Loucy (cell line): ENCODE results near the gene AP3B2.

Experiments used
- H2AFZ ChIP-seq: fragments of 200-600 bp; sonication (generic); 2 replicates; pipeline ENCODE4 v1.6.0; 2016; ENCODE audit warnings: antibody characterized with exemption, mild to moderate bottlenecking, low read length, moderate library complexity
- H3F3A ChIP-seq: fragments of 200-600 bp; 2 replicates; pipeline ENCODE4 v1.6.0; 2016; ENCODE audit warnings: antibody characterized with exemption, low read depth, mild to moderate bottlenecking
- H3K27me3 ChIP-seq: fragments of 200-600 bp; sonication (generic); 2 replicates; pipeline ENCODE4 v1.6.1; 2014; ENCODE audit warnings: low read length, mild to moderate bottlenecking; ENCODE audit not compliant: insufficient read depth, poor library complexity, severe bottlenecking
- H3K36me3 ChIP-seq: fragments of 200-600 bp; sonication (generic); 2 replicates; pipeline ENCODE4 v1.6.1; 2016; ENCODE audit warnings: low read length; ENCODE audit not compliant: insufficient read depth
- H3K4me1 ChIP-seq: fragments of 200-600 bp; sonication (generic); 2 replicates; pipeline ENCODE4 v1.5.1; 2014; ENCODE audit warnings: low read length, mild to moderate bottlenecking; ENCODE audit not compliant: insufficient read depth, poor library complexity, severe bottlenecking
- H3K4me2 ChIP-seq: fragments of 200-600 bp; sonication (generic); 2 replicates; pipeline ENCODE4 v1.6.0; 2014; ENCODE audit warnings: antibody characterized with exemption, low read length, low read depth, mild to moderate bottlenecking; ENCODE audit not compliant: poor library complexity, severe bottlenecking
- H3K4me3 ChIP-seq: fragments of 200-600 bp; sonication (generic); 2 replicates; pipeline ENCODE4 v1.5.1; 2014; ENCODE audit warnings: low read length, mild to moderate bottlenecking, mixed read lengths; ENCODE audit not compliant: poor library complexity, severe bottlenecking
- H3K79me2 ChIP-seq: fragments of 200-600 bp; sonication (generic); 2 replicates; pipeline ENCODE4 v1.6.1; 2014; ENCODE audit warnings: low read length; ENCODE audit not compliant: insufficient read depth
- H3K9ac ChIP-seq: fragments of 200-600 bp; sonication (generic); 2 replicates; pipeline ENCODE4 v1.6.0; 2014; ENCODE audit warnings: mild to moderate bottlenecking, low read depth, low read length, moderate library complexity; ENCODE audit not compliant: poor library complexity, severe bottlenecking
- H3K9me2 ChIP-seq: fragments of 200-600 bp; sonication (generic); replicated peaks from 2 replicates; pipeline ENCODE4 v1.6.1; 2016; ENCODE audit warnings: low read depth, low read length, mixed read lengths
- H3K9me3 ChIP-seq: fragments of 200-600 bp; sonication (generic); 2 replicates; pipeline ENCODE4 v1.6.1; 2014; ENCODE audit warnings: mild to moderate bottlenecking, antibody characterized with exemption, low read length, low read depth; ENCODE audit not compliant: insufficient read depth
- H4K20me1 ChIP-seq: fragments of 200-600 bp; sonication (generic); 2 replicates; pipeline ENCODE4 v1.6.0; 2014; ENCODE audit warnings: antibody characterized with exemption, low read length, mild to moderate bottlenecking; ENCODE audit not compliant: insufficient read depth, poor library complexity, severe bottlenecking
- CTCF ChIP-seq: fragments of 200-600 bp; sonication (generic); conservative IDR thresholded peaks from 2 replicates; pipeline ENCODE4 v1.5.1; 2014; ENCODE audit warnings: mild to moderate bottlenecking, antibody characterized with exemption, low read length
- EZH2phosphoT487 ChIP-seq: fragments of 200-600 bp; IDR thresholded peaks from 2 replicates; pipeline ENCODE4 v1.6.1; 2018; ENCODE audit warnings: antibody characterized with exemption, mild to moderate bottlenecking, moderate library complexity, borderline replicate concordance

The AP3B2 gene

GRCh38 chr15:82650046-82650670, 59.5 kb downstream of the AP3B2 start:
- Histone ChIP-seq H3F3A (no peaks in the 10 kb centered on the region), H3K79me2 (no peaks in the 10 kb centered on the region), H3K9me3 (no peaks in the 10 kb centered on the region), H3K27me3 (no peaks in the 10 kb centered on the region), H4K20me1 (no peaks in the 10 kb centered on the region), H2AFZ (no peak overlapping the region), H3K36me3 (no peaks in the 10 kb centered on the region), H3K4me2 (no peak overlapping the region), H3K4me3 (no peak overlapping the region), H3K9ac (no peak overlapping the region), H3K4me1 (no peaks in the 10 kb centered on the region), H3K9me2 (no peaks in the 10 kb centered on the region)
- no peak for TF ChIP-seq EZH2phosphoT487
- no peak for TF ChIP-seq CTCF

GRCh38 chr15:82649226-82649999, 60.3 kb downstream of the AP3B2 start:
- Histone ChIP-seq H3K79me2 (no peaks in the 10 kb centered on the region), H3K4me3 (no peak overlapping the region), H3K27me3 (no peaks in the 10 kb centered on the region), H3K9me2 (no peaks in the 10 kb centered on the region), H3K9ac (no peak overlapping the region), H3K9me3 (no peaks in the 10 kb centered on the region), H3K4me1 (no peaks in the 10 kb centered on the region), H3K36me3 (no peaks in the 10 kb centered on the region), H3F3A (no peaks in the 10 kb centered on the region), H3K4me2 (no peak overlapping the region), H2AFZ (no peak overlapping the region), H4K20me1 (no peaks in the 10 kb centered on the region)
- TF ChIP-seq EZH2phosphoT487 (no peak), CTCF (no peak)

GRCh38 chr15:82648257-82649103, 61.2 kb downstream of the AP3B2 start:
- no peak overlapping the region for H3K4me2 ChIP-seq
- H3K9me2 ChIP-seq, result no peaks in the 10 kb centered on the region
- H3K4me3 ChIP-seq, result no peak overlapping the region
- no peaks in the 10 kb centered on the region for H3K79me2 ChIP-seq
- TF ChIP-seq CTCF (no peak), EZH2phosphoT487 (no peak)
- no peaks in the 10 kb centered on the region for H3K36me3 ChIP-seq
- H3K9ac ChIP-seq, result no peak overlapping the region
- no peaks in the 10 kb centered on the region for H3F3A ChIP-seq
- no peaks in the 10 kb centered on the region for H3K27me3 ChIP-seq
- H4K20me1 ChIP-seq, result no peaks in the 10 kb centered on the region
- H3K4me1 ChIP-seq, result no peaks in the 10 kb centered on the region
- H3K9me3 ChIP-seq, result no peaks in the 10 kb centered on the region
- H2AFZ ChIP-seq, result no peak overlapping the region
